Measurements from ENCODE around the gene GPD1.

The GPD1 gene

DNA sequence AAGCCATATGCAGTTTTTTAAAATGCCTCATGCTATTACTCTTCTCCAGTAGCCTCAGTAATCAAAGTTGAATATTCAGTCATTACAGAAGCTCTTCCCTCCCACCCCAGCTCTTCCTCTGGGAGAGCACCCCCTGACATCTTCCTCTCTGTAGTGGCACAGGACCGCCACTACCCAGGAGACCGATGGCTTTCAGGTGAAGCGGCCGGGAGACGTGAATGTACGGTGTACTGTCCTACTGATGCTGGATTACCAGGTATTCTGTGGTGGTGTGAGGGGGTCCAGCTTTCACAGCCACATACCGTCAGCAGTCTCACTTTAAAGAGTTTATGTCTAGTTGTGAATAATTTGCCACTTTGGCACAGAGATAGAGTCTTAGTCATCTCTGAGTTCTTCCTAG is 14.1 kb upstream of the GPD1 start:
- Histone ChIP-seq H4K20me1 (ENCODE audit: insufficient read depth, low read length) (peaks cover 5% of the 10 kb centered on the region), H3K4me1 (ENCODE audit: low read length) (peaks cover 6% of the 10 kb centered on the region; the same call in 1 of the 2 replicates), H3K4me2 (ENCODE audit: low read length) (no peak overlapping the region), H3K79me2 (ENCODE audit: low read length) (peaks cover 18% of the 10 kb centered on the region), H3K36me3 (replicated peaks; ENCODE audit: low read depth, low read length) (peaks cover 45% of the 10 kb centered on the region), H2AFZ (ENCODE audit: low read depth, low read length) (no peak overlapping the region), H3K27me3 (ENCODE audit: low read depth, low read length) (no peaks in the 10 kb centered on the region), H3K4me3 (ENCODE audit: low read length) (no peak overlapping the region), H3K27ac (ENCODE audit: low read length) (no peak overlapping the region), H3K9me3 (ENCODE audit: insufficient read depth, low read length) (no peaks in the 10 kb centered on the region), H3K9ac (ENCODE audit: low read length) (no peak overlapping the region)
- TF ChIP-seq EZH2phosphoT487 (IDR thresholded peaks at IDR 0.05; ENCODE audit: low read depth) (no peak), CTCF (IDR thresholded peaks at IDR 0.05; ENCODE audit: low read depth, low read length) (no peak)

GRCh38 chr12:50090391-50090790 is 13.4 kb upstream of the GPD1 start:
- peaks cover 45% of the 10 kb centered on the region for H3K36me3 ChIP-seq (replicated peaks; ENCODE audit: low read depth, low read length)
- TF ChIP-seq CTCF (IDR thresholded peaks at IDR 0.05; ENCODE audit: low read depth, low read length) (no peak), EZH2phosphoT487 (IDR thresholded peaks at IDR 0.05; ENCODE audit: low read depth) (no peak)

GRCh38 chr12:50097952-50098351 is 5.9 kb upstream of the GPD1 start:
- H3K9ac ChIP-seq (ENCODE audit: low read length), result no peak overlapping the region
- H3K27me3 ChIP-seq (ENCODE audit: low read depth, low read length), result no peaks in the 10 kb centered on the region
- H4K20me1 ChIP-seq (ENCODE audit: insufficient read depth, low read length), result no peaks in the 10 kb centered on the region
- peaks cover 45% of the 10 kb centered on the region for H3K36me3 ChIP-seq (replicated peaks; ENCODE audit: low read depth, low read length)
- TF ChIP-seq CTCF (IDR thresholded peaks at IDR 0.05; ENCODE audit: low read depth, low read length), result no peak
- TF ChIP-seq EZH2phosphoT487 (IDR thresholded peaks at IDR 0.05; ENCODE audit: low read depth), result no peak
- H3K4me1 ChIP-seq (ENCODE audit: low read length), result peaks cover 7% of the 10 kb centered on the region
- no peaks in the 10 kb centered on the region for H3K9me3 ChIP-seq (ENCODE audit: insufficient read depth, low read length)
- no peak overlapping the region for H3K27ac ChIP-seq (ENCODE audit: low read length)
- H3K4me3 ChIP-seq (ENCODE audit: low read length), result no peak overlapping the region
- H2AFZ ChIP-seq (ENCODE audit: low read depth, low read length), result no peak overlapping the region
- no peaks in the 10 kb centered on the region for H3K79me2 ChIP-seq (ENCODE audit: low read length)
- H3K4me2 ChIP-seq (ENCODE audit: low read length), result no peak overlapping the region

More at GRCh38 chr12:50090391-50090790, 13.4 kb upstream of the GPD1 start:
- H3K27ac ChIP-seq (ENCODE audit: low read length), result no peak overlapping the region
- H3K79me2 ChIP-seq (ENCODE audit: low read length), result peaks cover 17% of the 10 kb centered on the region
- H4K20me1 ChIP-seq (ENCODE audit: insufficient read depth, low read length), result peaks cover 5% of the 10 kb centered on the region
- no peak overlapping the region for H3K4me2 ChIP-seq (ENCODE audit: low read length)
- no peak overlapping the region for H3K9ac ChIP-seq (ENCODE audit: low read length)
- no peaks in the 10 kb centered on the region for H3K27me3 ChIP-seq (ENCODE audit: low read depth, low read length)
- H3K9me3 ChIP-seq (ENCODE audit: insufficient read depth, low read length), result no peaks in the 10 kb centered on the region
- H3K4me1 ChIP-seq (ENCODE audit: low read length), result peaks cover 6% of the 10 kb centered on the region; the same call in 1 of the 2 replicates
- H2AFZ ChIP-seq (ENCODE audit: low read depth, low read length), result no peak overlapping the region
- no peak overlapping the region for H3K4me3 ChIP-seq (ENCODE audit: low read length)

DNA sequence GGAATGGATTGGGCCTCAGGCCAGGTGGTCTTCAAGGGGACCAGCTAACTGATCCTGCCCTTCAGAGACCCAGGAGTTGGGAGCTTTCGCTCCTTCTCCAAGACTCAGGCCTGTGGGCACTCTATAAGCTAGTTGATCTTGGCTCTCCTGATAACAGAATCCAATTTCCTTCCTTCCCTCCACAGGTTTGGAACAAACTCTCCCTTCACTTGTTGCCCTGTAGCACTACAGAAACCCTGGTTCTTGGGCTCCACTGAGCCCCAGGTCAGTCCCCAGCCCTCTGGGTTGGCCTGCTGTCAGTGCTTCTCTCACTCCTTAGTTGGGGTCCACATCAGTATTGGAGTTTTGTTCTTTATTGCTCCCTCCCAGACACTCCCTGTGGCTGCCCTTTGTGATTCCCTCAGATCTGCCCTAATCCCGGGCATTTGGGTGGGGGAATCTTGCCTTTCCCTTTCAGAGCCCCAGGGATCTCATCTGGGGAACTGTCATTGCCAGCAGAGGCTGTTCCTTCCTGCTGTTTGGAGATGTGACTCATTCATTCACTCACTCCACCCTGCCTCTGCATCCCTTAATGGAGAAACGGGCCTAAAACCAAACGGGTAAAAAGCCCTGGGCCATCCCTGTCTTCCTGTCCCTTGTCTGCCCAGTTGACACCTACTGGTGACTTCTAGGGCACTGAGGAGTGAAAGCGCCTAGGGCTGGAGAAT is 4.4 kb upstream of the GPD1 start:
- no peak overlapping the region for H3K4me2 ChIP-seq (ENCODE audit: low read length)
- no peak overlapping the region for H3K4me3 ChIP-seq (ENCODE audit: low read length)
- no peaks in the 10 kb centered on the region for H4K20me1 ChIP-seq (ENCODE audit: insufficient read depth, low read length)
- no peak overlapping the region for H3K9ac ChIP-seq (ENCODE audit: low read length)
- no peak overlapping the region for H2AFZ ChIP-seq (ENCODE audit: low read depth, low read length)
- H3K27ac ChIP-seq (ENCODE audit: low read length), result no peak overlapping the region
- no peaks in the 10 kb centered on the region for H3K79me2 ChIP-seq (ENCODE audit: low read length)
- H3K4me1 ChIP-seq (ENCODE audit: low read length), result peaks cover 16% of the 10 kb centered on the region
- H3K27me3 ChIP-seq (ENCODE audit: low read depth, low read length), result no peaks in the 10 kb centered on the region
- H3K9me3 ChIP-seq (ENCODE audit: insufficient read depth, low read length), result no peaks in the 10 kb centered on the region
- no peak for TF ChIP-seq CTCF (IDR thresholded peaks at IDR 0.05; ENCODE audit: low read depth, low read length)
- no peak for TF ChIP-seq EZH2phosphoT487 (IDR thresholded peaks at IDR 0.05; ENCODE audit: low read depth)
- peaks cover 41% of the 10 kb centered on the region for H3K36me3 ChIP-seq (replicated peaks; ENCODE audit: low read depth, low read length)

Data from OCI-LY3 (cell line).